Right kidney (tissue), 1 donor: ENCODE results near the gene CACNG3.

ENCODE experiments used
- DNase-seq: peaks from one replicate; pipeline ENCODE4 v3.0.0-alpha.2; 2016

CACNG3 gene

GRCh38 chr16:24396350-24397271 is 140.5 kb downstream of the CACNG3 start:
- no peak for DNase-seq

GRCh38 chr16:24409045-24409444 is 152.9 kb downstream of the CACNG3 start:
- no peak for DNase-seq
